ENCODE results near the gene OR1J1. TPM values are rescaled to one million over a fixed set of nuclear protein-coding genes. Genes with fewer than 3 reads are reported as not detected.

OR1J1 gene
- not detected for polyA plus RNA-seq (2013, experiment 1 of 2)
- polyA plus RNA-seq (2013, experiment 2 of 2): not detected

GRCh38 chr9:122477826-122478225 lies at the start of gene OR1J1:
OR1J1 (minus strand) TSS chr9:122477926; CDS start chr9:122477926, 0 bp downstream.
- Histone ChIP-seq H2AFZ (ENCODE audit: low read depth, low read length) (no peak within 1 kb of the TSS), H3K23ac (ENCODE audit: low read length in 2 of 2) (no peak within 1 kb of the TSS)

GRCh38 chr9:122527193-122527592 lies 49.5 kb upstream of the OR1J1 start, which contains the start of gene OR1N1:
OR1N1 (minus strand) TSS chr9:122527293; CDS start chr9:122527293, 0 bp downstream.
- Histone ChIP-seq H3K79me1 (replicated peaks; ENCODE audit: low read length, poor library complexity, severe bottlenecking) (no peaks in the 10 kb centered on the region), H2BK120ac (ENCODE audit: low read depth, low read length) (no peak within 1 kb of the TSS), H3K23ac (ENCODE audit: low read length in 2 of 2) (no peak within 1 kb of the TSS), H3K27ac (ENCODE audit: low read length, poor library complexity, severe bottlenecking) (no peak within 1 kb of the TSS), H4K91ac (ENCODE audit: low read length) (no peak within 1 kb of the TSS), H3K9me3 (ENCODE audit: control insufficient read depth, low read length) (no peaks in the 10 kb centered on the region), H3K4me2 (ENCODE audit: low read length, poor library complexity, severe bottlenecking) (no peak within 1 kb of the TSS), H3K27me3 (ENCODE audit: control insufficient read depth in 1 of 2, insufficient read depth in 1 of 2, low read length in 2 of 2) (peaks cover 0 to 9% of the 10 kb centered on the region in 2 experiments), H3K18ac (ENCODE audit: low read depth in 1 of 2, low read length in 2 of 2) (no peak within 1 kb of the TSS), H4K8ac (ENCODE audit: low read length) (no peak within 1 kb of the TSS), H2BK5ac (ENCODE audit: low read depth, low read length, poor library complexity, severe bottlenecking) (no peak within 1 kb of the TSS), H3K4me1 (ENCODE audit: control insufficient read depth, insufficient read depth, low read depth, low read length) (no peaks in the 10 kb centered on the region), H3K9ac (ENCODE audit: low read length) (no peak within 1 kb of the TSS), H3K4ac (ENCODE audit: low read depth in 1 of 2, low read length in 2 of 2) (no peak within 1 kb of the TSS), H3K4me3 (ENCODE audit: insufficient read depth in 1 of 2, low read depth in 1 of 2, low read length in 2 of 2) (no peak within 1 kb of the TSS), H2AK5ac (ENCODE audit: low read length, severe bottlenecking) (no peak within 1 kb of the TSS), H2AFZ (ENCODE audit: low read depth, low read length) (no peak within 1 kb of the TSS), H3K36me3 (ENCODE audit: control insufficient read depth in 1 of 2, insufficient read depth in 2 of 2, low read depth in 1 of 2, low read length in 2 of 2) (no peaks in the 10 kb centered on the region), H3K14ac (ENCODE audit: low read length in 2 of 2) (no peak within 1 kb of the TSS), H2BK15ac (ENCODE audit: low read depth, poor library complexity, severe bottlenecking) (no peak within 1 kb of the TSS), H2BK12ac (ENCODE audit: low read length in 2 of 2) (no peak within 1 kb of the TSS)
- 88% methylated on average over 3 of the region's 3 CpGs for WGBS
- no peak for DNase-seq

More at GRCh38 chr9:122477826-122478225, at the start of gene OR1J1:
- Histone ChIP-seq H4K8ac (ENCODE audit: low read length) (no peak within 1 kb of the TSS), H3K27ac (ENCODE audit: low read length, poor library complexity, severe bottlenecking) (no peak within 1 kb of the TSS), H3K18ac (ENCODE audit: low read depth in 1 of 2, low read length in 2 of 2) (no peak within 1 kb of the TSS), H3K4ac (ENCODE audit: low read depth in 1 of 2, low read length in 2 of 2) (no peak within 1 kb of the TSS), H2AK5ac (ENCODE audit: low read length, severe bottlenecking) (no peak within 1 kb of the TSS), H3K9me3 (ENCODE audit: control insufficient read depth, low read length) (no peaks in the 10 kb centered on the region), H3K9ac (ENCODE audit: low read length) (no peak within 1 kb of the TSS), H3K36me3 (ENCODE audit: control insufficient read depth in 1 of 2, insufficient read depth in 2 of 2, low read depth in 1 of 2, low read length in 2 of 2) (no peaks in the 10 kb centered on the region), H2BK120ac (ENCODE audit: low read depth, low read length) (no peak within 1 kb of the TSS), H2BK5ac (ENCODE audit: low read depth, low read length, poor library complexity, severe bottlenecking) (no peak within 1 kb of the TSS), H3K4me2 (ENCODE audit: low read length, poor library complexity, severe bottlenecking) (no peak within 1 kb of the TSS), H3K79me1 (replicated peaks; ENCODE audit: low read length, poor library complexity, severe bottlenecking) (no peaks in the 10 kb centered on the region), H2BK12ac (ENCODE audit: low read length in 2 of 2) (no peak within 1 kb of the TSS), H3K14ac (ENCODE audit: low read length in 2 of 2) (no peak within 1 kb of the TSS), H3K27me3 (ENCODE audit: control insufficient read depth in 1 of 2, insufficient read depth in 1 of 2, low read length in 2 of 2) (peaks cover 0 to 22% of the 10 kb centered on the region in 2 experiments), H2BK15ac (ENCODE audit: low read depth, poor library complexity, severe bottlenecking) (no peak within 1 kb of the TSS), H3K4me3 (ENCODE audit: insufficient read depth in 1 of 2, low read depth in 1 of 2, low read length in 2 of 2) (no peak within 1 kb of the TSS), H4K91ac (ENCODE audit: low read length) (no peak within 1 kb of the TSS), H3K4me1 (ENCODE audit: control insufficient read depth, insufficient read depth, low read depth, low read length) (no peaks in the 10 kb centered on the region)
- no peak for DNase-seq
- WGBS: 85% methylated on average over 5 of the region's 6 CpGs

- 62% methylated on average over 10 of the region's 10 CpGs for WGBS
Measured at GRCh38 chr9:122526602-122527001, 48.9 kb upstream of the OR1J1 start.

GRCh38 chr9:122519376-122519775 lies 41.6 kb upstream of the OR1J1 start:
- no peak overlapping the region for H3K18ac ChIP-seq (ENCODE audit: low read depth in 1 of 2, low read length in 2 of 2)
- no peak for DNase-seq
- no peak overlapping the region for H3K4me2 ChIP-seq (ENCODE audit: low read length, poor library complexity, severe bottlenecking)
- no peak overlapping the region for H4K91ac ChIP-seq (ENCODE audit: low read length)
- H3K9ac ChIP-seq (ENCODE audit: low read length): no peak overlapping the region
- no peak overlapping the region for H3K14ac ChIP-seq (ENCODE audit: low read length in 2 of 2)
- no peaks in the 10 kb centered on the region for H3K4me1 ChIP-seq (ENCODE audit: control insufficient read depth, insufficient read depth, low read depth, low read length)
- H2BK5ac ChIP-seq (ENCODE audit: low read depth, low read length, poor library complexity, severe bottlenecking): no peak overlapping the region
- no peak overlapping the region for H3K4me3 ChIP-seq (ENCODE audit: insufficient read depth in 1 of 2, low read depth in 1 of 2, low read length in 2 of 2)
- H2AFZ ChIP-seq (ENCODE audit: low read depth, low read length): no peak overlapping the region
- no peak overlapping the region for H3K4ac ChIP-seq (ENCODE audit: low read depth in 1 of 2, low read length in 2 of 2)
- no peaks in the 10 kb centered on the region for H3K79me1 ChIP-seq (replicated peaks; ENCODE audit: low read length, poor library complexity, severe bottlenecking)
- no peak overlapping the region for H3K27ac ChIP-seq (ENCODE audit: low read length, poor library complexity, severe bottlenecking)
- H3K23ac ChIP-seq (ENCODE audit: low read length in 2 of 2): no peak overlapping the region
- H3K27me3 ChIP-seq (ENCODE audit: control insufficient read depth in 1 of 2, insufficient read depth in 1 of 2, low read length in 2 of 2): peaks cover 0 to 22% of the 10 kb centered on the region in 2 experiments
- H4K8ac ChIP-seq (ENCODE audit: low read length): no peak overlapping the region
- H2BK12ac ChIP-seq (ENCODE audit: low read length in 2 of 2): no peak overlapping the region
- no peaks in the 10 kb centered on the region for H3K9me3 ChIP-seq (ENCODE audit: control insufficient read depth, low read length)
- H2AK5ac ChIP-seq (ENCODE audit: low read length, severe bottlenecking): no peak overlapping the region
- H2BK15ac ChIP-seq (ENCODE audit: low read depth, poor library complexity, severe bottlenecking): no peak overlapping the region
- no peak overlapping the region for H2BK120ac ChIP-seq (ENCODE audit: low read depth, low read length)
- 79% methylated on average over 3 of the region's 3 CpGs for WGBS
- H3K36me3 ChIP-seq (ENCODE audit: control insufficient read depth in 1 of 2, insufficient read depth in 2 of 2, low read depth in 1 of 2, low read length in 2 of 2): peaks cover 0 to 10% of the 10 kb centered on the region in 2 experiments

More at GRCh38 chr9:122526602-122527001, 48.9 kb upstream of the OR1J1 start:
- Histone ChIP-seq H3K4me1 (ENCODE audit: control insufficient read depth, insufficient read depth, low read depth, low read length) (no peaks in the 10 kb centered on the region), H3K9ac (ENCODE audit: low read length) (no peak overlapping the region), H3K9me3 (ENCODE audit: control insufficient read depth, low read length) (no peaks in the 10 kb centered on the region), H3K4ac (ENCODE audit: low read depth in 1 of 2, low read length in 2 of 2) (no peak overlapping the region), H3K4me2 (ENCODE audit: low read length, poor library complexity, severe bottlenecking) (no peak overlapping the region), H3K4me3 (ENCODE audit: insufficient read depth in 1 of 2, low read depth in 1 of 2, low read length in 2 of 2) (no peak overlapping the region), H2BK5ac (ENCODE audit: low read depth, low read length, poor library complexity, severe bottlenecking) (no peak overlapping the region), H4K91ac (ENCODE audit: low read length) (no peak overlapping the region), H2AFZ (ENCODE audit: low read depth, low read length) (no peak overlapping the region), H3K27ac (ENCODE audit: low read length, poor library complexity, severe bottlenecking) (no peak overlapping the region), H2BK12ac (ENCODE audit: low read length in 2 of 2) (no peak overlapping the region), H3K23ac (ENCODE audit: low read length in 2 of 2) (no peak overlapping the region), H4K8ac (ENCODE audit: low read length) (no peak overlapping the region), H2BK120ac (ENCODE audit: low read depth, low read length) (no peak overlapping the region), H2AK5ac (ENCODE audit: low read length, severe bottlenecking) (no peak overlapping the region), H3K14ac (ENCODE audit: low read length in 2 of 2) (no peak overlapping the region), H3K27me3 (ENCODE audit: control insufficient read depth in 1 of 2, insufficient read depth in 1 of 2, low read length in 2 of 2) (peaks cover 0 to 9% of the 10 kb centered on the region in 2 experiments), H3K36me3 (ENCODE audit: control insufficient read depth in 1 of 2, insufficient read depth in 2 of 2, low read depth in 1 of 2, low read length in 2 of 2) (no peaks in the 10 kb centered on the region), H3K18ac (ENCODE audit: low read depth in 1 of 2, low read length in 2 of 2) (no peak overlapping the region), H2BK15ac (ENCODE audit: low read depth, poor library complexity, severe bottlenecking) (no peak overlapping the region), H3K79me1 (replicated peaks; ENCODE audit: low read length, poor library complexity, severe bottlenecking) (no peaks in the 10 kb centered on the region)
- no peak for DNase-seq

Measured in mesenchymal stem cell (in vitro differentiated cells and primary cell).